Measurements from ENCODE around the gene COA4. TPM values are rescaled to one million over a fixed set of nuclear protein-coding genes. Genes with fewer than 3 reads are reported as not detected.

COA4 gene
- 100 to 1,000 TPM in 1 of 2 donors, 10 to 100 TPM in 1; 85.7 to 151 TPM for total RNA-seq
- 65.8 TPM for polyA plus RNA-seq (2013, experiment 1 of 2)
- polyA plus RNA-seq (2013, experiment 2 of 2) = 60.9 TPM
- long read RNA-seq, experiment 1, transcript COA4-201 (2 exons, 960 nt) = major isoform, 58 of 84 reads
- long read RNA-seq, experiment 1, partial matches to known transcripts = 19 of 84 reads
- long read RNA-seq, experiment 1, other reads (novel, unspliced or antisense) = 2 of 84 reads
- long read RNA-seq, experiment 2, transcript COA4-201 (2 exons, 960 nt) = major isoform, 48 of 52 reads
- long read RNA-seq, experiment 2, partial matches to known transcripts = 0 of 52 reads
- long read RNA-seq, experiment 2, other reads (novel, unspliced or antisense) = 2 of 52 reads
- long read RNA-seq, experiment 3, transcript COA4-201 (2 exons, 960 nt) = major isoform, 26 of 33 reads
- long read RNA-seq, experiment 3, partial matches to known transcripts = 0 of 33 reads
- long read RNA-seq, experiment 3, other reads (novel, unspliced or antisense) = 1 of 33 reads
- long read RNA-seq, experiment 4, transcript COA4-202 (3 exons, 582 nt) = minor isoform, 13 of 81 reads
- long read RNA-seq, experiment 4, transcript COA4-201 (2 exons, 960 nt) = major isoform, 63 of 81 reads
- long read RNA-seq, experiment 4, partial matches to known transcripts = 0 of 81 reads
- long read RNA-seq, experiment 4, other reads (novel, unspliced or antisense) = 5 of 81 reads

DNA sequence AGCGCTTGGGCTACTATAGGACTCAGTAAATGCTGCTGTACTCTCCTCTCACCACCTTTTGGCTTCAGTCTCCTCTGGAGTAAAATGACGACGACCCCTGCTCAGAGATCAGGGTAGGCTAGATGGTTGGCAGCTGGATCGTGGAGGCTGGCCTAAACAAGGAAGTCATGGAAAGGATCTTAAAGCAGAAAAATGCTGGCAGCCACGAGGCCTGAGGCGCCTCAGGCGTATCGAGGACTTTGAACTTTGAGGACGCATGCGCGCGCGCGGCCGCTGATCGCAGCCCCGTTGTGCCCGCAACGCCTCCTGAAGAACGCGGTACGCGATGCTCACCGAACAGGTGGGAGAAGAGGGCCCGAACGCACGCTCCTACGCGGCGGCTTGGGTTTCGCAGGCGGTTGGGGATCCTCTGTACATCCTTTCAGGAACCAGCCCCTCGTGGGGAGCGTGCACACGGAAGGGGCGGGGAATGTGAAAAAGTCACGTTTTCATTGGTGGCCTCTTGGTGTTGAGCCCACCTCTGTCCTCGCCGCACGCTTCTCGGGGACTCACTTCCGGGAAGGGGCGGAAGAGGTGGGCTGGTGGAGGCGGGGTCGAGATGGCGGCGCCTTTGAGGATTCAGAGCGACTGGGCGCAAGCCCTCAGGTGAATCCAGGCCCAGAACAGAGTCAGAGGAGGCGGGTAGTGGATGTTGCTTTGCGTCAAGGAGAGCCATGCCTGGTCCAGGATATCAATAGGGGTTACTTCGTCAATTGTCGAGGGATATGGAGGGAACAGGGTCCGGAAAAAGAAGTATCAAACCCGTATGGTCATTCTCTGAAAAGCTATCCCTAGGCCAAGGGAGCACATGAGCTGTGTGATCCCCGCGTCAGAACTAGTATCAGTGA, at the start of gene COA4, which contains the start of gene PAAF1:
Gene COA4 (minus strand): TSS at position 423 of the 887 bp plus-strand sequence. CDS start 3,468 bp downstream, outside the sequence.
Gene PAAF1 (plus strand): TSS at position 576 of the 887 bp plus-strand sequence. CDS start 23 bp downstream, at position 599.
- H3K4me3 ChIP-seq (ENCODE audit: low read length) = peak within 1 kb of the TSS; percentile 96
- H3K9ac ChIP-seq (ENCODE audit: extremely low read depth, low read length, poor library complexity, severe bottlenecking) = peak within 1 kb of the TSS; percentile 92
- H3K9me3 Mint-ChIP-seq = no peaks in the 10 kb centered on the region
- WGBS, 2 experiments (ENCODE audit: insufficient coverage in 1 of 2, insufficient read length in 1 of 2) = 0 to 1% methylated on average over 32 to 57 of the region's 57 CpGs
- H3K27ac Mint-ChIP-seq = peak within 1 kb of the TSS; percentile 96
- DNase-seq = peak; percentile 98
- TF ChIP-seq, protein P1, sequence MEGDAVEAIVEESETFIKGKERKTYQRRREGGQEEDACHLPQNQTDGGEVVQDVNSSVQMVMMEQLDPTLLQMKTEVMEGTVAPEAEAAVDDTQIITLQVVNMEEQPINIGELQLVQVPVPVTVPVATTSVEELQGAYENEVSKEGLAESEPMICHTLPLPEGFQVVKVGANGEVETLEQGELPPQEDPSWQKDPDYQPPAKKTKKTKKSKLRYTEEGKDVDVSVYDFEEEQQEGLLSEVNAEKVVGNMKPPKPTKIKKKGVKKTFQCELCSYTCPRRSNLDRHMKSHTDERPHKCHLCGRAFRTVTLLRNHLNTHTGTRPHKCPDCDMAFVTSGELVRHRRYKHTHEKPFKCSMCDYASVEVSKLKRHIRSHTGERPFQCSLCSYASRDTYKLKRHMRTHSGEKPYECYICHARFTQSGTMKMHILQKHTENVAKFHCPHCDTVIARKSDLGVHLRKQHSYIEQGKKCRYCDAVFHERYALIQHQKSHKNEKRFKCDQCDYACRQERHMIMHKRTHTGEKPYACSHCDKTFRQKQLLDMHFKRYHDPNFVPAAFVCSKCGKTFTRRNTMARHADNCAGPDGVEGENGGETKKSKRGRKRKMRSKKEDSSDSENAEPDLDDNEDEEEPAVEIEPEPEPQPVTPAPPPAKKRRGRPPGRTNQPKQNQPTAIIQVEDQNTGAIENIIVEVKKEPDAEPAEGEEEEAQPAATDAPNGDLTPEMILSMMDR (conservative IDR thresholded peaks at IDR 0.05) = no peak
- H3K4me3 Mint-ChIP-seq = peak within 1 kb of the TSS; percentile 87
- peaks cover 41% of the 10 kb centered on the region for H3K36me3 Mint-ChIP-seq (ENCODE audit: low read depth)
- peak within 1 kb of the TSS; percentile 88 for H3K27ac ChIP-seq (ENCODE audit: low read depth, low read length)
- no peaks in the 10 kb centered on the region for H3K27me3 ChIP-seq (ENCODE audit: control insufficient read depth, insufficient read depth, low read length, poor library complexity, severe bottlenecking)
- H3K4me1 Mint-ChIP-seq = peaks cover 13% of the 10 kb centered on the region
- H3K4me1 ChIP-seq (ENCODE audit: control insufficient read depth, insufficient read depth, low read length) = no peaks in the 10 kb centered on the region
- no peaks in the 10 kb centered on the region for H3K27me3 Mint-ChIP-seq (ENCODE audit: insufficient read depth)
- H3K9me3 ChIP-seq (ENCODE audit: control insufficient read depth, low read length) = no peaks in the 10 kb centered on the region
- H3K36me3 ChIP-seq (ENCODE audit: control insufficient read depth, insufficient read depth, low read length) = peaks cover 29% of the 10 kb centered on the region

DNA sequence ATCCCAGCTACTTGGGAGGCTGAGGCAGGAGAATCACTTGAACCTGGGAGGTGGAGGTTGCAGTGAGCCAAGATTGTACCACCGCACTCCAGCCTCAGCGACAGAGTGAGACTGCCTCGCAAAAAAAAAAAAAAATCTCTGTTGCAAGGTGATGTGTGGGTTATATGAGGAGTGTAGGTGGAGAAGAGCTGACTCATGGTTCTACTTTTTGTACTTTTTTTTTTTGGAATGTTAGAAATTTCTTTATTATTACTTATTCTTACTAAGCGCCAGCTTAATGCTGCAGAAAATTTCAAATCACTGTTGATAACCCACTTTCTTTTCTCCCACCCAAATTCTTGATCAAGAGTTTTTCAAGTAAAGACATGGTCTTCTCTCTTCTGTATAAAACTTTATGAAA, 44.5 kb upstream of the COA4 start:
- Mint-ChIP-seq H3K27me3 (ENCODE audit: insufficient read depth) (no peaks in the 10 kb centered on the region), H3K27ac (no peak overlapping the region), H3K4me3 (no peak overlapping the region), H3K4me1 (no peaks in the 10 kb centered on the region), H3K9me3 (no peaks in the 10 kb centered on the region), H3K36me3 (ENCODE audit: low read depth) (peaks cover 47% of the 10 kb centered on the region)
- Histone ChIP-seq H3K36me3 (ENCODE audit: control insufficient read depth, insufficient read depth, low read length) (peaks cover 35% of the 10 kb centered on the region), H3K4me1 (ENCODE audit: control insufficient read depth, insufficient read depth, low read length) (no peaks in the 10 kb centered on the region), H3K27ac (ENCODE audit: low read depth, low read length) (no peak overlapping the region), H3K27me3 (ENCODE audit: control insufficient read depth, insufficient read depth, low read length, poor library complexity, severe bottlenecking) (no peaks in the 10 kb centered on the region), H3K9me3 (ENCODE audit: control insufficient read depth, low read length) (no peaks in the 10 kb centered on the region), H3K9ac (ENCODE audit: extremely low read depth, low read length, poor library complexity, severe bottlenecking) (no peak overlapping the region), H3K4me3 (ENCODE audit: low read length) (no peak overlapping the region)
- TF ChIP-seq, protein P1 (conservative IDR thresholded peaks at IDR 0.05) = no peak
- WGBS, 2 experiments (ENCODE audit: insufficient coverage in 1 of 2, insufficient read length in 1 of 2) = 90 to 95% methylated on average over 3 to 4 of the region's 4 CpGs
- no peak for DNase-seq

DNA sequence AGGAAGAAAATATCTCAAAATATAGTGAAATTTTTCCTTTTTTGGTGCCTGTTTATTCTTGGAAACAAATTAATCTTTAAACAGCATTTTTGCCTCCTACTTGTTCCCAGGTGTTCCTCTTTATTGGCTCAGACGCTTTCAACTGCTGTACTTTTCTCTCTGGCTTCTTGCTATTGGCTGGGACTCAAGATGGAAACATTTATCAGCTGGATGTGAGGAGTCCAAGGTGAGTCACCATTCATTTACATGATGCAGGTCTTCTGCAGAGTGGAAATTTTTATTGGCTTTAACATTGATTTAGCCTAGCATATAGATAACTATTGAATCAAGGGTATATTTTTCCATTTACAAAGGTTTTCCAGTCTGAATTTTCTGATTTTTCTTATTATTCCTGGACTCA, 39.8 kb upstream of the COA4 start:
- H3K9ac ChIP-seq (ENCODE audit: extremely low read depth, low read length, poor library complexity, severe bottlenecking) = no peak overlapping the region
- H3K4me3 Mint-ChIP-seq = no peak overlapping the region
- TF ChIP-seq, protein P1 (conservative IDR thresholded peaks at IDR 0.05) = no peak
- no peaks in the 10 kb centered on the region for H3K9me3 ChIP-seq (ENCODE audit: control insufficient read depth, low read length)
- H3K4me3 ChIP-seq (ENCODE audit: low read length) = no peak overlapping the region
- H3K4me1 ChIP-seq (ENCODE audit: control insufficient read depth, insufficient read depth, low read length) = no peaks in the 10 kb centered on the region
- H3K27me3 Mint-ChIP-seq (ENCODE audit: insufficient read depth) = no peaks in the 10 kb centered on the region
- H3K27ac ChIP-seq (ENCODE audit: low read depth, low read length) = no peak overlapping the region
- H3K36me3 ChIP-seq (ENCODE audit: control insufficient read depth, insufficient read depth, low read length) = peaks cover 61% of the 10 kb centered on the region
- H3K36me3 Mint-ChIP-seq (ENCODE audit: low read depth) = peaks cover 45% of the 10 kb centered on the region
- H3K4me1 Mint-ChIP-seq = no peaks in the 10 kb centered on the region
- DNase-seq = no peak
- no peaks in the 10 kb centered on the region for H3K9me3 Mint-ChIP-seq
- 83 to 100% methylated on average over 1 of the region's 1 CpG for WGBS, 2 experiments (ENCODE audit: insufficient coverage in 1 of 2, insufficient read length in 1 of 2)
- no peaks in the 10 kb centered on the region for H3K27me3 ChIP-seq (ENCODE audit: control insufficient read depth, insufficient read depth, low read length, poor library complexity, severe bottlenecking)
- no peak overlapping the region for H3K27ac Mint-ChIP-seq
